Stimulated activated CD4-positive, alpha-beta T cell treated with anti-CD3 and anti-CD28 coated beads, Interleukin-4, amount 100 ng/mL, for 1 hour (primary cell): ENCODE results near the gene BOK.
"Not testable (repeated sequence)": the region's sequence is repeated elsewhere in the genome, so short reads cannot be mapped to it uniquely, and the experiment has no call there.

Experiments
- DNase-seq: peaks from one replicate; pipeline ENCODE4 v3.0.0-alpha.2; 2020

BOK gene, protein sequence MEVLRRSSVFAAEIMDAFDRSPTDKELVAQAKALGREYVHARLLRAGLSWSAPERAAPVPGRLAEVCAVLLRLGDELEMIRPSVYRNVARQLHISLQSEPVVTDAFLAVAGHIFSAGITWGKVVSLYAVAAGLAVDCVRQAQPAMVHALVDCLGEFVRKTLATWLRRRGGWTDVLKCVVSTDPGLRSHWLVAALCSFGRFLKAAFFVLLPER

DNA sequence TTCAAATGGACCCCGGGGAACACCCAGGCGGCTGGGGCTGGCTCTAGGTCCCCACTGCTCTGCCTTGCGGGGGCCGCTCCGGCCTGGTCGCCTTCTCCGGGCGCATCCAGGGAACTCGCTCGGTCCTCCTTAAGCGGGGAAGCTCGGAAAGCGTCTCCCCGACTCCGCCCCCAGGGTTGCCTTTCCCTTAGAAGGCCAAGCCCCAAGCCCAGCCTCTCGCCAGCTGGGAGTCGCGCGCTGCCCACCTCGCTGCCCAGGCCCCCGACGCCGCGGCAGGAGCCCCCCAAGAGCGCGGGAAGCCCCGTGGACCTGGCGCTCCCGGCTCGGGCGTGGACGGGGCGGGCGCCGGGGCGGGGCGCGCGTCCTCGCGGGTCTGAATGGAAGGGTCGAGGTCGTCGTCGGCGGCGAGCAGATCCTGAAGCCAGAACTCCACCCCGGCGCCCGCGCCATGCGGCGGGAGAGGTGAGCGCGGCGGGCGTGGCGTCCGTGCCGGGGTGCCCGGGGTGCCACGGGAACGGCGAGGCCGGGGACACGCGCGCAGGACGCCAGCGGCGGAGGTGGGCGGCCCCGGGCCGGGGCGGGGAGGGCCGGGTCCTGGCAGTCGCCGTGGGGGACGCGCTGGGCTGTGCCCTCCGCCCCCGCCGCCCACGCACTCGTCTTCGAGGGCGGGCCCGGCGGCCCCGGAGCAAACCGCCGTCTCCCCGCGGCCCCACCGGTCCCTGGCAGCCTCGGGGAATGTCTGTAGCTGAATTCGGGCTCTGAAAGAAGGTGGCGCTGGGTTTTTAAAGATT is at the start of gene BOK:
TSS of gene BOK (plus strand) at position 214 of the 791 bp plus-strand sequence. CDS start 739 bp downstream, outside the sequence.
- DNase-seq: peak; percentile 20

DNA sequence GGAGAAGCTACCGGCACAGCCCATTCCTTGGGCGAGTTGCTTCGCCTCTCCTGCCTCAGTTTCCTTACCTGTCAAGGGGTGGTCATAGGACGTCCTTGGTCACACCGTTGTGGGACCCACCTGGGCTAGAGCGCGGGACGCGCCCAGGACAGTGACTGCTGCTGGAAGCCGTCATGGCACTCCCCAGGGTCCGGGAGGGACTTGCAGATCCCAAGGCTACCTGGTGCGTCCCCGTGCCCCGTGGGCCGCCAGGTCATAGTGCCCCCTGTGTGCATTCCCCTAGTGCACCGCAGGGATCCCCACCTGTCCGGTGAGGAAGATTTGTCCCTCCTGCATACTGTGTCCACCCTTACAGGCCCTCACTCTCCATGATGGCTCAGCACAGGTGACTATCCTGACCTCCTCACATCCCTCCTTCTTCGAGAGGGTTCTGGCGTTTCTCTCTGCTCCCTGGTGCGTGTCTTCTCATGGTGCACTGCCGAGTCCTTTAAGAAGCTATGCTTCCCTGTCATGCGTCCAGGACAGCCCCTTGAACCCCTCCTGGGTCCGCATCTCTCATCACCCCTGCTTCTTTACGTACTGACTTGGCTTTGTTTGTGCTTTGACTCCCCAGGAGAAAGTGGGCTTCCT is 49.3 kb upstream of the BOK start:
- peak; percentile 18 for DNase-seq

DNA sequence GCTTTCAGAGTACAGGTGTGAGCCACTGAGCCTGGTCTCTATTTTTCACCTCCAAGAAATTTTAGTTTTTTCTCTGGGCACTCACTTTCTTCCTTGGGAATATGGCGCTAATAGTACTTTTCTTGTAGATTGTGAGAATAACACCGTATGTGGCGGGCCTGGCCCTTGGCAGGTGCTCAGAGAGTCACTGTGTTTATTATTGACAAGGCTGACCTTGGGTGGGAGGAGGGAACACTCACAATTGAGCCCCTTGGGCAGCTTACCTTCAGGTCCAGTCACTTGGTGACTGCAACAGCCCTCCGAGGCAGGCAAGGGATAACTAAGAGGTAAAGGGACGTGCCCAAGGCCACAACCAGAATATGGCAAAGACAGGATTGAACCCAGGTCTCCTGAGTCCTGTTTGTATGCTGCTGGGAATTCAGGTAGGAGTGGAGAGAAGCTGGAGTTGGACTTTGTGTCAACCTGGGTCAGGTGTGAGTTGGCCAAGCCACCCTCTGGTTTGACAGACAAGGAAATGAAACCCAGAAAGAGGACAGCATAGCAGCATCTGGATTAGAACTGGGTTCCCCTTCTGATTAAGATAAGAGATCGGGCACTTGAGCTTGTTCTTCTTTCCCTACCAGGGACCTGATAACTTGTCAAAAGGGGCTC is 47.3 kb upstream of the BOK start:
- DNase-seq: no peak

DNA sequence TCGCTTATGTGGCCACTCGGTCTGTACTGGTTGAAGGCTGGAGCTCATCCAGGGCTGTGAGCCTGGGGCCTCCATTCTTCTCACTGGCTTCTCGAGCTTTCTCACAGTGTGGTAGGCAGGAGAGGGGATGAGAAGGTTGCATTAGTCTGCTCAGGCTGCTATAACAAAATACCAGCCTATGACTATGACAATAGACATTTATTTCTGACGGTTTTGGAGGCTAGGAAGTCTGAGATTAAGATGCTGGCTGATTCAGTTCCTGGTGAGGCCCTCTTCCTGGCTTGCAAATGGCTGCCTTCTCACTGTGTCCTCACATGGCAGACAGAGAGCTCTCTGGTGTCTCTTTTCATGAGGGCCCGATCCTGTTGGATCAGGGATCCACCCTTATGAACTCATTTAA is 44.0 kb upstream of the BOK start:
- DNase-seq: no peak

DNA sequence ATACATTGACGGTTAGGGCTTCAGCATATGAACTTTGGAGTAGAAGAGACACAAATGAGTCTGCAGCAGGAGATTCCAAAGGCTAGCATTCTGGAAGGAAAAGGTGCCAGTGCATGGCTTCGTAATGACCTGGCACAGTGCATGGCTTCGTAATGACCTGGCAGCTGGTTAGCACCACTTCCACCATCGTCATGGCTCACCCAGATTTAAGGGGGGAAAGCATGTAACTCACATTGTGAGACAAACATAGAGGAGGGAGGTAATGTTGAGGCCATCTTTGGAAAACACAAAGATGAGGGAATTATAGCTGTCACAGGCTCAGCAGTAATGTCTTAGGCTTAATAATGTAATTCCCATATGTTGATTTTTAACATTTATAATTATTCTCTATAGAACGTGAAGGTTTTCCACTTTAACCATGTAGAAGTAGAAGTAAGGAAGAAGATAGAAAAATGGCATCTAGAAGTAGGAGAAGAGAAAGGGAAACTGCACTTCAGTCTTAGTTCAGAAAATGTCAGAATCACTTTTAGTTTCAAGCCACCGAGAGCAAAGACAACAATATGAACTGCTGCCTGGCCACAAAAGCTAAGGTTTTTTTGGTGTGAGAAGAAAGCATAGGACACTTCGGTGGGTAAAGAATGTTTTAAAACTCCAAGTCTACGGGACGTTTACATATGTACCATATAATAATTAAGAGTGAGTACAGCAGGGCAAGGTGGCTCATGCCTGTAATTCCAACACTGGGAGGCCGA is 43.4 kb upstream of the BOK start:
- DNase-seq: no peak

DNA sequence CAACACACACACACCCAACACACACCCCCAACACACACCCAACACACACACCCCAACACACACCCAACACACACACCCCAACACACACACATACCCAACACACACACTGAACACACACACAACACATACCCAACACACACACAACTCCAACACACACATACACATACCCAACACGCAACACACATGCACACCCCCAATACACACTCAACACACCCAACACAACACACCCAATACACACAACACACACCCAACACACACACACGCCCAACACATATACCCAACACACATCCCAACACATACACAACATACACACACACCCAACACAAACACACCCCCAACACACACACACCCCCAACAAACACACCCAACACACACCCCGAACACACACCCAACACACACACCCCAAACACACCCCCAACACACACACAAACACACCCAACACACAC is 42.0 kb upstream of the BOK start:
- DNase-seq: no peak

DNA sequence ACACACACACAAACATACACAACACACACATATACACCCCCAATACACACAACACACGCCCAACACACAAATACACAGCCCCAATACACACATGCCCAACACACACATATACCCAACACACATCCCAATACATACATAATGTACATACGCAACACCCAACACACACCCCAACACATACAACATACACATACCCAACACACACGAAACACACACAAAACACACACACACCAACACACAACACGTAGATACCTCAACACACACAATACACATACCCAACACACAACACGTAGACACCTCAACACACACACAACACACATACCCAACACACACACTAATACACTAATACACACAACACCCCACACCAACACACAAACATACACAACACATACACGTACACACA is 41.2 kb upstream of the BOK start:
- no peak for DNase-seq

DNA sequence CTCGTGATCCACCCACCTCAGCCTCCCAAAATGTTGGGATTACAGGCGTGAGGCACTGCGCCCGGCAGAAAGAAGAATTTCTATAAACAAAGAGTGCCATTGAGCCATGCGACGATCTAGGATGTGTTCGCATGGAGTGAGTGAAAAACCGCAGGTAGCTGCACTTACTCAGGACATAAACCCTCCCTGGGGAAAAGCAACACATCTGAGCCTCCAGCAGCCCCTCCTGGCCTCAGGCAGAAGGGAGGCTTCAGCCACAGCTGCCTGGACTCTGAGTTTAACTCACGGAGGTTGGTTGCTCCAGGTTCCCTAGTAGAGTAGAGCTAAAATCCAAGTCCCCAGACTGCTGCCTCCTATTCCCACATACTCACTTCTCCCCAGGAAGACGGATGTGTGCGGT is 38.9 kb upstream of the BOK start:
- no peak for DNase-seq

DNA sequence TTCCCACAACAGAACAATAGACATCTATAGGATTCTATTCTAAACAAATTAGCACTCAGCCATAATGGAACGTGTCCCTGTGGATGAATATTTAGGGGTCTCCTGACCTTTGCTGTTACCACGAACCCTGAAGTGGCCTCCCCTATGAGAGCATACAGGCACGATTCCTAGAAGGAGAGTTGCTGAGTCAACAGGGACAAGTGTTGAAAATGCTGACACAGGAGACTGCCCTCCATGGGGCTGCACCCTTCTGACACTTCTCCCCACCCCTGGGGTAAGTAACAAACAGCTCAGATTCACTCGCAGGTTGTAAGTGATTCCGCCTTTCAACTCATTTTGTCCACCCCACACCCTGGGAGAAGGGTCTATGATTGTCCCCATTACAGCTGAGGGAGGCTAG is 36.1 kb upstream of the BOK start:
- no peak for DNase-seq

DNA sequence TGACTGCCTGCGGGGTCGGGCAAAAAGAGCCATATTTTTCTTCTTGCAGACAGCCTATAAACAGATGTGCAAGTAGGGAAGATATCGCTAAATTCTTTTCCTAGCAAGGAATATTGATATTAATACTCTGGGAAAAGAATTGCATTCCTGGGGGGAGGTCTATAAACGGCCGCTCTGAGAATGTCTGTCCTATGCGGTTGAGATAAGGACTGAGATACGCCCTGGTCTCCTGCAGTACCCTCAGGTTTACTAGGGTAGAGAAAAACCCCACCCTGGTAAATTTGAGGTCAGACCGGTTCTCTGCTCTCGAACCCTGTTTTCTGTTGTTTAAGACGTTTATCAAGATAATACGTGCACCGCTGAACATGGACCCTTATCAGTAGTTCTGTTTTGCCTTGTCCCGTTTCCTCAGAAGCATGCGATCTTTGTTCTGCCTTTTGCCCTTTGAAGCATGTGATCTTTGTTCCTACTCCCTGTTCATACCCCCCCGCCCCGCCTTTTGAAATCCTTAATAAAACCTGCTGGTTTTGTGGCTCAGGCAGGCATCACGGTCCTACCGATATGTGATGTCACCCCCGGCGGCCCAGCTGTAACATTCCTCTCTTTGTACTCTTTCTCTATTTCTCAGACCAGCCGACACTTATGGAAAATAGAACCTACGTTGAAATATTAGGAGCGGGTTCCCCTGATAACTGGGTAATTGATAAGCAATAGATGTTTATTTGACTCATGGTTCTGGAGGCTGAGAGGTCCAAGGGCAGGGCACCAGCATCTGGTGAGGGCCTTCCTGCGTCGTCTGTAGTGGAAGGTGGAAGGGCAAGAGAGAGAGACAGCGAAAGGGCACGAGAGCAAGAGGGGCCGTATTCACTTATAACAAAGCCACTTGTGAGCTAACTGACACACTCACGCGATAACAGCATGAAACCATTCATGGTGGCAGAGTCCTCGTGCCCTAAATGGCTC is 32.4 kb upstream of the BOK start:
- not testable (repeated sequence) for DNase-seq

DNA sequence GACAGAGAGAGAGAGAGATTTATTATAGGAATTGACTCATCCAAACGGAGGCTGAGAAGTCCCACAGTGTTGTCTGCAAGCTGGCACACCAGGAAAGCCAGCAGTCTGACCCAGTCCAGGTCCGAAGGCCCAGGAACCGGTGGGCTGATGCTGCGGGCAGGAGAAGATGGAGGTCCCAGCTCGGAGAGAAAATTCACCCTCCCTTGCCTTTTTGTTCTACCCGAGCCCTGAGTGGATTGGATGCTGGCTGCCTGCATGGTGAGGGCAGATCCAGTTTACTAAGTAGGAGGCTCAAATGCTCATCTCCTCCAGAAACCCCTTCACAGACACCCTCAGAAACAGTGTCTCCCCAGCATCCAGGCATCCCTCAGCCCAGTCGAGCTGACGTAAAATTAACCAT is 28.0 kb upstream of the BOK start:
- no peak for DNase-seq

DNA sequence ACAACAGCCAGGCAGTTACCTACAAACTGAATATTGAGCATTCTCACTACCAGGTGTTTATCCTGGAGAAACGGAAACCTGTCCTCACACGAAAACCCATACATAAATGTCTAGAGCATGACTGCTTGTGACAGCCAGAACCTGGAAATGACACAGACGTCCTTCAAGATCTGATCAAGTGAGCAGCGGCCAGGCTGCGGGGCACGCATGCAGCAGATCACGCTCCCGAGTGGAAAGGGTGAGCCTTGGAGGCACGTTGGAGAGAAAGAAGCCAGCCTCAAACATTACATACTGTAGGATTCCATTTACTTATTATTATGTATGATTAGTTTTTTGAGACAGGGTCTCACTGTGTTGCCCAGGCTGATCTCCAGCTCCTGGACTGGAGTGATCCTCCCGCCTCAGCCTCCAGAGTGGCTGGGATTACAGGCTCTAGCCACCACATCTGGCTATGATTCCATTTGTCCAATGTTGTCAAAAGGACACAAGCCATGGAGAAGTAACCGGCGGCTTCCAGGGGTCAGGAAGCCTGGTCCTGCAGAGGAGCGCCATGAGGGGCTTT is 27.3 kb upstream of the BOK start:
- DNase-seq: no peak

DNA sequence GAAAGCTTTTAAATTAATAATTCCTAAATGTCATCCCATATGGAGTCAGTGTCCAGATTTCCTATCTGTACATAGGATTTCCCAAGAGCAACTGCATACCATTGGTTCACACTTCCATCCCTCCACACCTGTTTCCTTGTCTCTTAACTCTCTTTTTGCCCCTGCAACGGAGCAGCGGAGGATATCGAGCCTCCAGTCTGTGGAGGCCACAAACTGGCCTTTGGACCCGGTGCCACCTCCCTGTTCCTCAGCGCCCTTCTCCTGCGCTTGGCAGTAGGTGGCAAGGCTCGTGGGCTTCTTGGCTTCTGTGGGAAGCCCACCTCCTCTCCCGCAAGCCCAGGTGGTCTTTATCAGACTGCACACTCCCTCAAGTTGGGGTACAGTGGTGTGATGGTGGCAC is 26.4 kb upstream of the BOK start:
- no peak for DNase-seq

DNA sequence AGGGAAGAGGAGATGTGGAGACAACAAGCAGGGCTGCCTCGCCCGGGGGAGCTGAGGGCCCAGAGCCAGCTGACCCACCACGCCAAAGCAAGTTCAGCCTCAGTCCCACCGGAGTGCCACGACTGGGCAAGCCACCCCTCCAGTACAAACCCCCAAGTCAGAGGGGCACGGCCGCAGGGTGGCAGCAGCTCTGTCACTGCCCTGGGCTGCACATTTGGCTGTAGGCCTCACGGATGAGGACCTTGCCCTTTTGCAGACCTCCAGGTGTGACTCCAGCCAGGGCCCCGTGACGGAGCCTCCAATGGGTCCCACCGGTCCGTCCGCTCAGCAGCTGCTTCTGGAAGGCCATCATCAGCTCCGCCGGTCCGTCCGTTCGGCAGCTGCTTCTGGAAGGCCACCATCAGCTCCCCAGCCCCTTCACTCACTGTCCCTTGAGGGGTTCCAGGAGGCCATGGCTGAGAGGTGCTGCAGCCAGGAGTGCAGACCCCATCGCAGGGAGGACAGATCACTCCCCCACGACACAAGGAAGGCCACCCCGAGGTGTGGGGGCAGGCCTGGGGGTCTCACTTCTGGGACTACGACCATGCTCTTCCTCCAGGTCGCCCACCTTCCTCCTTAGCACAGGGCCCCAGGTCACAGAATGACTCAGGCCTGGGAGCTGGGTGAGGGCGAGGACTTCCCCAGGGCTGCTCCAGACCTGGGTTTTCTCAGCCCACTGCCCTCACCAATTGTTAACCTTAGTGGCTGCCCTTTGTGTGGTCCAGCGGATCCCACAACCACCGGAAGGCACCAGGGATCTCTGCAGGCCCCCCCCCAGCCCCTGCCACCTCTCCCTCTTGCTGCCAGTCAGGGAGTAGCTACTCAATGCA is 25.6 kb upstream of the BOK start:
- no peak for DNase-seq

DNA sequence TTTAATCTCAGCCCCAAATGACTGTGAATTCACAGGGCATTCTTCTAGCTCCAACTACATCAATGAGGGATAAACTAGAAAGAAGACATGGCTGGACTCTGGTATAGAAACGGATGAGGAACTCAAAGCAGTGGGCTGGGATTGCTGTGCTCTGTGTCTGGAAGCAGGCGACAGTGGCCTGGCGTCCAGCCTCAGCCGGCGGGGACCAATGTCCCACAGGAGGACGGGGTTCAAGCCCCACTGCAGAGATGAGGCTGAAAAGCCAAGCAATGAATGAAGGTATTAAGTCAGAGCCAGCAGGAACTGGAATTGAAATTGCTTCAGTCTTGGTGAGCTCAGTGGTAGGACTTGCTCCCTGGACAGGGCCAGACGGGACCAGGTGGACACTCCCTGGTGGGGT is 24.3 kb upstream of the BOK start:
- DNase-seq: no peak

DNA sequence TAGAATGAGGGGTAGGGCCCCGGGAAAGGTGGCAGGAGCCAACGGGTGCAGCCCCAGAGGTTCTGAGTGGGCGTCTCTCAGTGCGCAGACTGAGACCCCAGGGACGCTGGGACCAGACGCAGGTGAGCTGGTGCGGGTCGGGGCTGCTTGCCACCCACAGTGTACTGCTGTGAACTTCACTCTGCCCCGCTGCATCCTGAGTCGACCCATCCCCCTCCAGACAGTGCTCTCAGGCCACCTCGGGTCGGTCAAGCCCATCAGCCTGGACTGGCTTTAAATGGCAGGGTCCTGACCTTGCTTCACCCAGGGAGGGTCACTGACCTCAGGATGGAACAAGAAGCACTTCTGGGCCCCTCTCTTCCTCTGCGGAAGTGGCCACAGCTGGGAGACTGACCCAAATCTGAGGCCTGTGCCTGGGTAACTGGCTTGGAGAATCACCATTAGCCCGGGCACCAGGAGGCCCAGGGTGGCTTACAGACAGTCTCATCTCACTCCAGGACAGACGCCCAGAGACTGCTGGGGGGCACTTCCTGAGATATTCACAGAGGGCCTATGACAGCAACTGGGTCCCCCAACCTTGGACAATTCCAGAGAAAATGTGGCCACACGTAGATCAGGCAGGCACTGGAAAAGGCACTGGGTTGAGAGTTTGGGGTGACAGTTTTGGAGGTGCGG is 23.7 kb upstream of the BOK start:
- DNase-seq: no peak

DNA sequence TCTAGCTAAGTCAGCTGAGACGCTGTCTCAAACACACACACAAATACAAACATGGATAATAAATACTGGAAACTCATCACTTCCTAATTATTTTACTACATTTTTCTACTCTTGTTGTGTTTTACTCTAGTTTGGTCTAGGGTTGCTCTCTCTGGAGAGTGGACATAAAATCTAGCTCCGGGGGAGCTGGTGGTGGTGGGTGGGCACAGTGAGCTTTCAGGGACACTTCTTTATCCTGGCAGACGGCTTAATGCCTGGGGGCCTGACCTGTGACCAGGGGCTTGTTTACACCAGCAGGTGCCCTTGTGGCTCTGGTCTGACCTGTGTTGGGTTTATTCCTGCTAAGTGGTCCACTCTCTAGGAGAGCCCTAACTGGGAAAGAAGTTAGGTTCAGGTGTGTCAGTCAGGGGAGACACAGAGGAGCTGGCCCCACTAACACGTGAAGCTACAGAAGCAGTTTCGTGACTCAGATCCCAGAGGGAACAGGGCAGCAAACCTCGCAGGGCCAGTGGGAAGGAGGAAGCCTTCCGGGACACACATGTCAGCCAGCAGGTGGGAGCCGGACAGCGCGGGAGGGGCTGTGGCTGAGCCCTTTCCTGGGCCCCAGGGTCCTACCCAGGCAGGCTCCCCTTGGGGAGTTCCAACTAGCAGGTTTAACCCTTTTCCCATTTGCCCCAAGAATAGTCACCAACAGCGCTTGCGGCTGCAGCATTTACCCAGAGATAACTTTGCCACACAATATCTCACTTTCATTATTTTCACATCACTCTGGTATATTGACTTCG is 22.5 kb upstream of the BOK start:
- no peak for DNase-seq

DNA sequence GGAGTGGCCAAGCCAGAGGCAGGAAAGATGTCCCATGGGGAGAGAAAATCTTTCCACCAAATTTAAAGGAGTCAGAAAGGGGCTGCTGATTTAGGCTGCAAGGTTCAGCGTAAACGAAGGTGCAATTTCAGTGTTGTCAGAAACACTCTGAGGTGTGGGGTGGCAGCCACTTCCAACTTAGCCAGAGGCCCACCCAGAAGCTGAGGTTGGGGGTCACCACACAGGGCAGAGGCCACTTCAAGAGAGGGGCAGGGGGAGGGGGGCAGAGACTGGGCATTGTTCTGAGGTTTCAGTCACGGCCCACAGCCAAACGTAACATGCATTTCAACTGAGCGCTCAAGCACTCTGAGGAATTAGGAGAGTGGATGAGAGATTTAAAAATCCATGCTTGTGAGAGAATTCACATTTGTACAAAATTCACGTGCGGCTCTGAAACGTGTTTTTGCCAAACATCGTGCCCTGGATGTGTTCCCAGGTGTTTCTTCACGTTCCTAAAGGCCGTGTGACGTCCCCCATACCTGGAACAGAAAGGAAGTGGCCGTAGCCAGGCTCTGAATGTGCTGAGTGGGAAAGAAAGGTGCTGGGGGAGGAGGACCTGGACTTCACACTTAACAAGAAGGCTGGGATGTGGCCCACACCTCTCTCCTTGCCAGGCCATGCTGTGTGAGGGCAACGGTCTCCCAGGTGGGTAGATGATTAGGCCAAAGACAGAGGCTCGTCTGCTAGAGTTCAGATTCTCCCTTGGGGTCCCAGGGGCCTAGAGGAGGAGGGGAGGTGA is 19.5 kb upstream of the BOK start:
- DNase-seq: no peak
